Right atrium auricular region (tissue), 2 donors: ENCODE data around the gene SOX5. TPM values are rescaled to one million over a fixed set of nuclear protein-coding genes. Genes with fewer than 3 reads are reported as not detected.

Experiments used
- DNase-seq: peaks from one replicate; pipeline ENCODE4 v3.0.0-alpha.2; 2019; ENCODE audit warnings: low spot score
- H3K27ac ChIP-seq, 2 donors: fragments of 200-600 bp; sonication (generic); 1 replicate in 1 of 2; 2 replicates in 1 of 2; pipeline ENCODE4 v1.5.1; 2016 to 2019
- H3K27me3 ChIP-seq, 2 donors: fragments of 200-600 bp; sonication (generic); one replicate each; pipeline versions ENCODE4 v1.5.1 to v1.6.0; 2017 to 2019
- H3K36me3 ChIP-seq: fragments of 200-600 bp; sonication (generic); one replicate; pipeline ENCODE4 v1.5.1; 2016
- H3K4me1 ChIP-seq, 2 donors: fragments of 200-600 bp; sonication (generic); one replicate each; pipeline versions ENCODE4 v1.5.1 to v1.6.0; 2017 to 2019
- H3K4me3 ChIP-seq, 2 donors: fragments of 200-600 bp; sonication (generic); 1 replicate in 1 of 2; 2 replicates in 1 of 2; pipeline ENCODE4 v1.5.1; 2017 to 2019; ENCODE audit warnings: mild to moderate bottlenecking in 1 of 2, moderate library complexity in 1 of 2
- H3K9me3 ChIP-seq, 2 donors: fragments of 200-600 bp; sonication (generic); one replicate each; pipeline ENCODE4 v1.5.1; 2019
- total RNA-seq, 2 donors: library from RNA; depleted of rRNA; stranded (reverse); fragments of >200 nt; gene quantifications; one replicate each; pipeline ENCODE4 v1.1.0, GENCODE V29; 2016
- TF ChIP-seq, protein P1 (sequence below), 2 donors: fragments of 200-600 bp; sonication (generic); IDR thresholded peaks; one replicate each; pipeline ENCODE4 v1.5.1; 2019; ENCODE audit warnings: antibody characterized with exemption in 2 of 2

The SOX5 gene
- total RNA-seq, 2 donors from 2014 or later = 3.9 to 5.6 TPM

DNA sequence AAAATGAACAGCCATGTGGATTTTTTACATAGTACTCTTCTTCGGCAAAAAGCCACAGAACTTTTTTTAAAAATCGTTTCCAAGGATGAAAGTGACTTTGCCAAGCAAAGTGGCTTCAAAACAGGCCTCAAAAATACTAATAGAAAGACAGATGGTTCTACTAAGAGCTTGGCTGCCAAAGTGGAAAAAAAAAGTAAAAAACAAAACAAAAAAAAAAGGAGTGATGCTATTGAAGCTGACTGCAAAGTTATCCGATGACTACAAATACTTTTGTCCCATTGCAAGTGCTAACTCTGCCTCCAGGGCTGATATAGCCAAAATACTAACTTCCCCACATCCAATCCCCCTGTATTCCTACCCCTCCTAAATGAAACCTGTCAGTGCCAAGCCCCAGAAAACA lies 277.6 kb downstream of the SOX5 start:
- no peaks in the 10 kb centered on the region for H3K4me1 ChIP-seq
- no peaks in the 10 kb centered on the region for H3K9me3 ChIP-seq
- no peak for DNase-seq
- H3K36me3 ChIP-seq = no peaks in the 10 kb centered on the region
- H3K27ac ChIP-seq = no peak overlapping the region
- no peak overlapping the region for H3K4me3 ChIP-seq
- no peaks in the 10 kb centered on the region for H3K27me3 ChIP-seq
- TF ChIP-seq, protein P1, sequence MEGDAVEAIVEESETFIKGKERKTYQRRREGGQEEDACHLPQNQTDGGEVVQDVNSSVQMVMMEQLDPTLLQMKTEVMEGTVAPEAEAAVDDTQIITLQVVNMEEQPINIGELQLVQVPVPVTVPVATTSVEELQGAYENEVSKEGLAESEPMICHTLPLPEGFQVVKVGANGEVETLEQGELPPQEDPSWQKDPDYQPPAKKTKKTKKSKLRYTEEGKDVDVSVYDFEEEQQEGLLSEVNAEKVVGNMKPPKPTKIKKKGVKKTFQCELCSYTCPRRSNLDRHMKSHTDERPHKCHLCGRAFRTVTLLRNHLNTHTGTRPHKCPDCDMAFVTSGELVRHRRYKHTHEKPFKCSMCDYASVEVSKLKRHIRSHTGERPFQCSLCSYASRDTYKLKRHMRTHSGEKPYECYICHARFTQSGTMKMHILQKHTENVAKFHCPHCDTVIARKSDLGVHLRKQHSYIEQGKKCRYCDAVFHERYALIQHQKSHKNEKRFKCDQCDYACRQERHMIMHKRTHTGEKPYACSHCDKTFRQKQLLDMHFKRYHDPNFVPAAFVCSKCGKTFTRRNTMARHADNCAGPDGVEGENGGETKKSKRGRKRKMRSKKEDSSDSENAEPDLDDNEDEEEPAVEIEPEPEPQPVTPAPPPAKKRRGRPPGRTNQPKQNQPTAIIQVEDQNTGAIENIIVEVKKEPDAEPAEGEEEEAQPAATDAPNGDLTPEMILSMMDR (IDR thresholded peaks at IDR 0.05) = no peak

DNA sequence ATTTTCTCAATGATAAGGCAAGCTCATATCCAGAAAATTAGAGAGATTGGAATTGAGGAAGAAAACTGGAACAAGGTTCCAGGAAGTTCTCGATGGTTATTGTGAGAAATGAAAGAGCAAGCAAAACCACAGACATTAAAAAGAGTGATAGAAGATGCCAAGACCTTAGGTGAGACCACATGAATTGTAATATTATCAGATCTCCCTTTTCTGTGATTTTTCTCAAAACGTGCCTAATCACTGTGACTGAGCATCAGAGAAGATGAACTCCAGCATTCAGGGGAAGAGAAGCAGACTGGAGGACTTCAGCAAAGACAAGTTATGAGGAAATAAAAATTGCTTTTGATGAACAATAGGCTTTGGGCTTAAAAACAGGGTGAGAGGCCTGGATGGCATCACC lies 278.8 kb downstream of the SOX5 start:
- TF ChIP-seq, protein P1 (IDR thresholded peaks at IDR 0.05) = no peak
- no peak overlapping the region for H3K27ac ChIP-seq

DNA sequence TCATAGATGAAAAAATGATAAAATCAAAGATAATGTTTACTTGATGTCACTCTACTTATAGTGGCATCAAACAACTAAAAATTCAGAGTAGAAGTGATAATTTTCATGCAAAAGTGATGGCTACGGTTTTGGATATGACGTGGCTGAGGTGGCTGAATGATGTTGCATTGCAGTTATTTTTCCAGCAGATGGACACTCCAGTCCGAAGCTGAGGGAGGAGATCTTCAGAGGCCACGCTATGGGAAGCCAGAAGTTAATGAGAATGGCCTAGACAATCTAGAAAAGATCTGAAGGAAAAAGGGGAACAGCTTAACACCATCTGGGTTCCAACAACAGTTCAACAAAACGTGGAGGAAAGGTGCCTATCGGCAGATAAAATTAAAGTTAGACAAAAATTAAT lies 279.8 kb downstream of the SOX5 start:
- Histone ChIP-seq H3K27ac (no peak overlapping the region), H3K9me3 (no peaks in the 10 kb centered on the region), H3K36me3 (no peaks in the 10 kb centered on the region), H3K4me3 (no peak overlapping the region), H3K27me3 (no peaks in the 10 kb centered on the region), H3K4me1 (no peaks in the 10 kb centered on the region)
- DNase-seq = no peak
- TF ChIP-seq, protein P1 (IDR thresholded peaks at IDR 0.05) = no peak

More for the DNA sequence above, 278.8 kb downstream of the SOX5 start:
- Histone ChIP-seq H3K36me3 (no peaks in the 10 kb centered on the region), H3K4me1 (no peaks in the 10 kb centered on the region), H3K4me3 (no peak overlapping the region), H3K9me3 (no peaks in the 10 kb centered on the region), H3K27me3 (no peaks in the 10 kb centered on the region)
- DNase-seq = no peak

DNA sequence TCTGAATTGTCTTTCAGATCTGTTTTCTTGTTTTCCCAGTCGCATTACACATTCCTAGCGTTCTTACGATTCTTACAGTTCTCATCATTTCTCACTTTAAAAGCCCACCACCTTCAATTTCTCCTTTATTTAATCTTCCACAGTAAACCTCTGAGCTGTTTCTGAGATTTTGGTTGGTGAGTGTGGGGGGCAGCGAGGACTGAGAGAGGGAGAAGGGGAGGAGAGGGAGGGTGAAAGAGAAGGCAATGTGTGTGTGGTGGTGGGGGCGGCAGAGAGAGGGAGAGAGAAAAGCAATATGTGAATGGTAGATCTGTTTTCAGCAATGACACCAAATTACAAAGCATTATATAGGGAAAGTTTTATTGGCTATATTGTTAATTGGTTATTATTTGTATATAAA lies 282.6 kb downstream of the SOX5 start:
- H3K4me1 ChIP-seq = no peaks in the 10 kb centered on the region
- H3K36me3 ChIP-seq = no peaks in the 10 kb centered on the region
- TF ChIP-seq, protein P1 (IDR thresholded peaks at IDR 0.05) = no peak
- H3K4me3 ChIP-seq = no peak overlapping the region
- no peaks in the 10 kb centered on the region for H3K27me3 ChIP-seq
- H3K27ac ChIP-seq = no peak overlapping the region
- no peak for DNase-seq
- H3K9me3 ChIP-seq = no peaks in the 10 kb centered on the region

DNA sequence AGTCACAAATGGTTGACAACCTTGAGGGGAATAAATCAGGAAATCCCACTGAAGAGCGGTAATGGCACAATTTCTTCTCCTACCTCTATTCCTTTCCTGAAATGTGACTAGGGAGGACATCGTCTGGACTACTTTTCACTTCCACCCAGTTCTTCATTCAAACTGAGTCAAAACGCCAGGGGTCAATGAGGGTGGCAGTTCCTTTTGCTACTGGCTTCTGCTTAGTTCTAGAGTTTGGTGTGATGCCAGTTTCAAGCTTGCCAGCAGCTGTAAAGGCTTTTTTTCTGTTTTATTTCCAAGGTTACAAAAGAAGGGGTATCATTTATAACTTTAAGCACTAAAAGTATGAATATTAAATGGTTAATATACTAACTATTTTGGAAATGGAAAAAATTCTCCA lies 286.5 kb downstream of the SOX5 start:
- H3K4me3 ChIP-seq = no peak overlapping the region
- DNase-seq = no peak
- no peaks in the 10 kb centered on the region for H3K27me3 ChIP-seq
- TF ChIP-seq, protein P1 (IDR thresholded peaks at IDR 0.05) = no peak
- H3K36me3 ChIP-seq = no peaks in the 10 kb centered on the region
- H3K9me3 ChIP-seq = no peaks in the 10 kb centered on the region
- no peak overlapping the region for H3K27ac ChIP-seq
- no peaks in the 10 kb centered on the region for H3K4me1 ChIP-seq

DNA sequence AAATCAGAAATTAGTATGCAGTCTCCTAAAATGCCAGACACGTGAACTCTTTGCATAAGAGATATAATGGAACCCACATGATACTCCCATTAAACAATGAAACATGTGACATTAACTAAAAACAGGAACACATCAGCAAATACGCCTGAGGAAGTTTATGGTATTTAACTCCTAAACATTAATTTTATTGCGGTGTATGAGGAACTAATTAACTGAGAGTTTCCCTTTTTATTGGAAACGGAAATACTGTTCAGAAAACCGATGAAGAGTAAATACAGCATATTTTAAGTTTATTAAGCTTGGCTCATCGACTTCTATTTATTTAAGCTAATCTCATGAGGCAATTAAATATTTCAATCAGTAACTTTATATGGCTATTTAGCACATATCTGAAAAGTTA lies 290.3 kb downstream of the SOX5 start:
- no peak for DNase-seq
- no peaks in the 10 kb centered on the region for H3K4me1 ChIP-seq
- no peak overlapping the region for H3K27ac ChIP-seq
- no peak overlapping the region for H3K4me3 ChIP-seq
- H3K9me3 ChIP-seq = no peaks in the 10 kb centered on the region
- no peaks in the 10 kb centered on the region for H3K27me3 ChIP-seq
- no peaks in the 10 kb centered on the region for H3K36me3 ChIP-seq
- TF ChIP-seq, protein P1 (IDR thresholded peaks at IDR 0.05) = no peak
